GM23338 (cell line): Measurements from ENCODE around the gene ADGRD2. TPM values are rescaled to one million over a fixed set of nuclear protein-coding genes. Genes with fewer than 3 reads are reported as not detected.

ENCODE experiments used
- ATAC-seq: fragments of 200-7000 bp; cut with Tn5 transposase; 3 replicates; pipeline ENCODE4 v1.9.1; 2020
- DNase-seq: peaks from one replicate; pipeline ENCODE4 v3.0.0-alpha.2; 2015; ENCODE audit warnings: low spot score
- H2AFZ ChIP-seq: fragments of 200-600 bp; sonication (generic); 2 replicates; pipeline ENCODE4 v1.8.0; 2016; ENCODE audit warnings: antibody characterized with exemption, mild to moderate bottlenecking, moderate library complexity
- H3F3A ChIP-seq: fragments of 200-600 bp; sonication (generic); replicated peaks from 2 replicates; pipeline ENCODE4 v1.8.0; 2017; ENCODE audit warnings: antibody characterized with exemption, mixed run types, low read depth
- H3K27ac ChIP-seq: fragments of 200-600 bp; sonication (generic); 2 replicates; pipeline ENCODE4 v1.6.1; 2016; ENCODE audit warnings: low read depth
- H3K27me3 ChIP-seq: fragments of 200-600 bp; sonication (generic); 2 replicates; pipeline ENCODE4 v1.8.0; 2016; ENCODE audit warnings: mild to moderate bottlenecking, mixed run types, moderate library complexity; ENCODE audit not compliant: insufficient read depth
- H3K36me3 ChIP-seq: fragments of 200-600 bp; sonication (generic); 2 replicates; pipeline ENCODE4 v1.8.0; 2016; ENCODE audit warnings: mild to moderate bottlenecking; ENCODE audit not compliant: insufficient read depth
- H3K4me1 ChIP-seq: fragments of 200-600 bp; sonication (generic); 2 replicates; pipeline ENCODE4 v1.8.0; 2016; ENCODE audit warnings: mild to moderate bottlenecking, moderate library complexity; ENCODE audit not compliant: insufficient read depth
- H3K4me2 ChIP-seq: fragments of 200-600 bp; sonication (generic); 2 replicates; pipeline ENCODE4 v1.7.1; 2017; ENCODE audit warnings: mixed run types
- H3K4me3 ChIP-seq: fragments of 200-600 bp; sonication (generic); 2 replicates; pipeline ENCODE4 v1.6.1; 2016; ENCODE audit warnings: mixed run types
- H3K79me2 ChIP-seq: fragments of 200-600 bp; sonication (generic); replicated peaks from 2 replicates; pipeline ENCODE4 v1.8.0; 2017; ENCODE audit warnings: mild to moderate bottlenecking; ENCODE audit not compliant: insufficient read depth
- H3K9me2 ChIP-seq: fragments of 200-600 bp; sonication (generic); 2 replicates; pipeline ENCODE4 v1.8.0; 2017; ENCODE audit not compliant: insufficient read depth
- H4K20me1 ChIP-seq: fragments of 200-600 bp; sonication (generic); replicated peaks from 2 replicates; pipeline ENCODE4 v1.8.0; 2017; ENCODE audit warnings: mild to moderate bottlenecking; ENCODE audit not compliant: insufficient read depth
- H3K27ac Mint-ChIP-seq: 2 replicates; pipeline ENCODE4 v1.8.0; 2020; ENCODE audit warnings: inconsistent platforms, mild to moderate bottlenecking, moderate library complexity, mixed read lengths
- H3K27me3 Mint-ChIP-seq: 3 replicates; pipeline ENCODE4 v1.8.0; 2022; ENCODE audit warnings: low read depth, mild to moderate bottlenecking, moderate library complexity, mixed read lengths, inconsistent platforms; ENCODE audit not compliant: insufficient read depth, poor library complexity
- H3K36me3 Mint-ChIP-seq: 3 replicates; pipeline ENCODE4 v1.8.0; 2021; ENCODE audit warnings: low read depth, mild to moderate bottlenecking, inconsistent platforms, moderate library complexity, mixed read lengths
- H3K4me1 Mint-ChIP-seq: 3 replicates; pipeline ENCODE4 v1.8.0; 2020; ENCODE audit warnings: mild to moderate bottlenecking, inconsistent platforms, mixed read lengths
- H3K4me3 Mint-ChIP-seq: 3 replicates; pipeline ENCODE4 v1.8.0; 2021; ENCODE audit warnings: moderate library complexity, mild to moderate bottlenecking, inconsistent platforms, mixed read lengths
- H3K9me3 Mint-ChIP-seq: 3 replicates; pipeline ENCODE4 v1.8.0; 2020; ENCODE audit warnings: moderate library complexity, mild to moderate bottlenecking, inconsistent platforms, mixed read lengths
- NANOG ChIP-seq: IDR thresholded peaks from 2 replicates; pipeline ENCODE4 v1.6.1; 2016; ENCODE audit warnings: antibody characterized with exemption, borderline replicate concordance
- polyA plus RNA-seq: library from polyadenylated mRNA; unstranded; fragments of >200 nt; fragmentation: Nextera tagmentation; extraction: Ambion mirVana; gene quantifications from 2 replicates; pipeline ENCODE4 v1.2.1, GENCODE V29; 2016
- total RNA-seq: library from RNA; depleted of rRNA; stranded (reverse); fragments of >200 nt; shearing (Covaris generic); gene quantifications from 2 replicates; pipeline ENCODE4 v1.2.3, GENCODE V29; 2014
- TF ChIP-seq, protein P1 (sequence below), 2 experiments: fragments of 200-600 bp in 1 of 2; sonication (generic) in 1 of 2; conservative IDR thresholded peaks; 2 replicates each; pipeline versions ENCODE4 v1.5.1 to v1.6.1; 2016 to 2017; ENCODE audit warnings: antibody characterized with exemption in 2 of 2, low read depth in 2 of 2, mild to moderate bottlenecking in 2 of 2, moderate library complexity in 1 of 2
- TF ChIP-seq, protein P2 (sequence below): IDR thresholded peaks from one replicate; pipeline ENCODE4 v1.6.1; 2018; ENCODE audit warnings: antibody characterized with exemption; ENCODE audit not compliant: unreplicated experiment
- TF ChIP-seq, protein P3 (sequence below): fragments of 250-450 bp; sonication (Bioruptor Pico); IDR thresholded peaks from 2 replicates; pipeline ENCODE4 v1.5.0; 2020; ENCODE audit warnings: mild to moderate bottlenecking, moderate library complexity

The ADGRD2 gene
- total and polyA plus RNA-seq, 2 experiments from 2014 or later, result 0.45 to 0.78 TPM

DNA sequence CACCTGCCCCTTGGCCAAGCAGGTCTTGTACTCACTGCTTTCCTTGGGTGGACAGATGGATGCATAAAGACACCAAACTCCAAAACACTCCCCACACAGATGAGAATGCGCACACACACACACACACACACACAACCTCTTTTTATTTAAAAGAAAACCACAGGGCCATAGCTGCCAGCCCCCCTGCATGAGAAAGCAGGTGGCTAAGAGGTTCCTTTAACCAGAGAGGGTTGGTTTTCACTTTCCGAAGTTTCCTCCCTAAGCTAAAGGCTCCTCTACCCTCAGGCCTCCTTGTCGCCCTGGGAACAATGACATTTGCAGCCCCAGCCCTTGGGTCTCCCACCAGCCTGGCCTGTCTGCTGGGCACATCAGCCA, 45.8 kb downstream of the ADGRD2 start:
- no peaks in the 10 kb centered on the region for H3F3A ChIP-seq
- Mint-ChIP-seq H3K9me3 (no peaks in the 10 kb centered on the region), H3K27ac (no peak overlapping the region), H3K4me1 (peaks cover 6% of the 10 kb centered on the region), H3K36me3 (no peaks in the 10 kb centered on the region; the same call in 2 of the 3 replicates), H3K27me3 (peaks cover 9% of the 10 kb centered on the region), H3K4me3 (no peak overlapping the region)
- H3K9me2 ChIP-seq, result no peaks in the 10 kb centered on the region
- TF ChIP-seq, protein P1, sequence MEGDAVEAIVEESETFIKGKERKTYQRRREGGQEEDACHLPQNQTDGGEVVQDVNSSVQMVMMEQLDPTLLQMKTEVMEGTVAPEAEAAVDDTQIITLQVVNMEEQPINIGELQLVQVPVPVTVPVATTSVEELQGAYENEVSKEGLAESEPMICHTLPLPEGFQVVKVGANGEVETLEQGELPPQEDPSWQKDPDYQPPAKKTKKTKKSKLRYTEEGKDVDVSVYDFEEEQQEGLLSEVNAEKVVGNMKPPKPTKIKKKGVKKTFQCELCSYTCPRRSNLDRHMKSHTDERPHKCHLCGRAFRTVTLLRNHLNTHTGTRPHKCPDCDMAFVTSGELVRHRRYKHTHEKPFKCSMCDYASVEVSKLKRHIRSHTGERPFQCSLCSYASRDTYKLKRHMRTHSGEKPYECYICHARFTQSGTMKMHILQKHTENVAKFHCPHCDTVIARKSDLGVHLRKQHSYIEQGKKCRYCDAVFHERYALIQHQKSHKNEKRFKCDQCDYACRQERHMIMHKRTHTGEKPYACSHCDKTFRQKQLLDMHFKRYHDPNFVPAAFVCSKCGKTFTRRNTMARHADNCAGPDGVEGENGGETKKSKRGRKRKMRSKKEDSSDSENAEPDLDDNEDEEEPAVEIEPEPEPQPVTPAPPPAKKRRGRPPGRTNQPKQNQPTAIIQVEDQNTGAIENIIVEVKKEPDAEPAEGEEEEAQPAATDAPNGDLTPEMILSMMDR (conservative IDR thresholded peaks at IDR 0.05; ENCODE audit: low read depth in 2 of 2), result no peak
- TF ChIP-seq, protein P2, sequence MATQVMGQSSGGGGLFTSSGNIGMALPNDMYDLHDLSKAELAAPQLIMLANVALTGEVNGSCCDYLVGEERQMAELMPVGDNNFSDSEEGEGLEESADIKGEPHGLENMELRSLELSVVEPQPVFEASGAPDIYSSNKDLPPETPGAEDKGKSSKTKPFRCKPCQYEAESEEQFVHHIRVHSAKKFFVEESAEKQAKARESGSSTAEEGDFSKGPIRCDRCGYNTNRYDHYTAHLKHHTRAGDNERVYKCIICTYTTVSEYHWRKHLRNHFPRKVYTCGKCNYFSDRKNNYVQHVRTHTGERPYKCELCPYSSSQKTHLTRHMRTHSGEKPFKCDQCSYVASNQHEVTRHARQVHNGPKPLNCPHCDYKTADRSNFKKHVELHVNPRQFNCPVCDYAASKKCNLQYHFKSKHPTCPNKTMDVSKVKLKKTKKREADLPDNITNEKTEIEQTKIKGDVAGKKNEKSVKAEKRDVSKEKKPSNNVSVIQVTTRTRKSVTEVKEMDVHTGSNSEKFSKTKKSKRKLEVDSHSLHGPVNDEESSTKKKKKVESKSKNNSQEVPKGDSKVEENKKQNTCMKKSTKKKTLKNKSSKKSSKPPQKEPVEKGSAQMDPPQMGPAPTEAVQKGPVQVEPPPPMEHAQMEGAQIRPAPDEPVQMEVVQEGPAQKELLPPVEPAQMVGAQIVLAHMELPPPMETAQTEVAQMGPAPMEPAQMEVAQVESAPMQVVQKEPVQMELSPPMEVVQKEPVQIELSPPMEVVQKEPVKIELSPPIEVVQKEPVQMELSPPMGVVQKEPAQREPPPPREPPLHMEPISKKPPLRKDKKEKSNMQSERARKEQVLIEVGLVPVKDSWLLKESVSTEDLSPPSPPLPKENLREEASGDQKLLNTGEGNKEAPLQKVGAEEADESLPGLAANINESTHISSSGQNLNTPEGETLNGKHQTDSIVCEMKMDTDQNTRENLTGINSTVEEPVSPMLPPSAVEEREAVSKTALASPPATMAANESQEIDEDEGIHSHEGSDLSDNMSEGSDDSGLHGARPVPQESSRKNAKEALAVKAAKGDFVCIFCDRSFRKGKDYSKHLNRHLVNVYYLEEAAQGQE, result no peak
- no peak for TF ChIP-seq NANOG
- TF ChIP-seq, protein P3, sequence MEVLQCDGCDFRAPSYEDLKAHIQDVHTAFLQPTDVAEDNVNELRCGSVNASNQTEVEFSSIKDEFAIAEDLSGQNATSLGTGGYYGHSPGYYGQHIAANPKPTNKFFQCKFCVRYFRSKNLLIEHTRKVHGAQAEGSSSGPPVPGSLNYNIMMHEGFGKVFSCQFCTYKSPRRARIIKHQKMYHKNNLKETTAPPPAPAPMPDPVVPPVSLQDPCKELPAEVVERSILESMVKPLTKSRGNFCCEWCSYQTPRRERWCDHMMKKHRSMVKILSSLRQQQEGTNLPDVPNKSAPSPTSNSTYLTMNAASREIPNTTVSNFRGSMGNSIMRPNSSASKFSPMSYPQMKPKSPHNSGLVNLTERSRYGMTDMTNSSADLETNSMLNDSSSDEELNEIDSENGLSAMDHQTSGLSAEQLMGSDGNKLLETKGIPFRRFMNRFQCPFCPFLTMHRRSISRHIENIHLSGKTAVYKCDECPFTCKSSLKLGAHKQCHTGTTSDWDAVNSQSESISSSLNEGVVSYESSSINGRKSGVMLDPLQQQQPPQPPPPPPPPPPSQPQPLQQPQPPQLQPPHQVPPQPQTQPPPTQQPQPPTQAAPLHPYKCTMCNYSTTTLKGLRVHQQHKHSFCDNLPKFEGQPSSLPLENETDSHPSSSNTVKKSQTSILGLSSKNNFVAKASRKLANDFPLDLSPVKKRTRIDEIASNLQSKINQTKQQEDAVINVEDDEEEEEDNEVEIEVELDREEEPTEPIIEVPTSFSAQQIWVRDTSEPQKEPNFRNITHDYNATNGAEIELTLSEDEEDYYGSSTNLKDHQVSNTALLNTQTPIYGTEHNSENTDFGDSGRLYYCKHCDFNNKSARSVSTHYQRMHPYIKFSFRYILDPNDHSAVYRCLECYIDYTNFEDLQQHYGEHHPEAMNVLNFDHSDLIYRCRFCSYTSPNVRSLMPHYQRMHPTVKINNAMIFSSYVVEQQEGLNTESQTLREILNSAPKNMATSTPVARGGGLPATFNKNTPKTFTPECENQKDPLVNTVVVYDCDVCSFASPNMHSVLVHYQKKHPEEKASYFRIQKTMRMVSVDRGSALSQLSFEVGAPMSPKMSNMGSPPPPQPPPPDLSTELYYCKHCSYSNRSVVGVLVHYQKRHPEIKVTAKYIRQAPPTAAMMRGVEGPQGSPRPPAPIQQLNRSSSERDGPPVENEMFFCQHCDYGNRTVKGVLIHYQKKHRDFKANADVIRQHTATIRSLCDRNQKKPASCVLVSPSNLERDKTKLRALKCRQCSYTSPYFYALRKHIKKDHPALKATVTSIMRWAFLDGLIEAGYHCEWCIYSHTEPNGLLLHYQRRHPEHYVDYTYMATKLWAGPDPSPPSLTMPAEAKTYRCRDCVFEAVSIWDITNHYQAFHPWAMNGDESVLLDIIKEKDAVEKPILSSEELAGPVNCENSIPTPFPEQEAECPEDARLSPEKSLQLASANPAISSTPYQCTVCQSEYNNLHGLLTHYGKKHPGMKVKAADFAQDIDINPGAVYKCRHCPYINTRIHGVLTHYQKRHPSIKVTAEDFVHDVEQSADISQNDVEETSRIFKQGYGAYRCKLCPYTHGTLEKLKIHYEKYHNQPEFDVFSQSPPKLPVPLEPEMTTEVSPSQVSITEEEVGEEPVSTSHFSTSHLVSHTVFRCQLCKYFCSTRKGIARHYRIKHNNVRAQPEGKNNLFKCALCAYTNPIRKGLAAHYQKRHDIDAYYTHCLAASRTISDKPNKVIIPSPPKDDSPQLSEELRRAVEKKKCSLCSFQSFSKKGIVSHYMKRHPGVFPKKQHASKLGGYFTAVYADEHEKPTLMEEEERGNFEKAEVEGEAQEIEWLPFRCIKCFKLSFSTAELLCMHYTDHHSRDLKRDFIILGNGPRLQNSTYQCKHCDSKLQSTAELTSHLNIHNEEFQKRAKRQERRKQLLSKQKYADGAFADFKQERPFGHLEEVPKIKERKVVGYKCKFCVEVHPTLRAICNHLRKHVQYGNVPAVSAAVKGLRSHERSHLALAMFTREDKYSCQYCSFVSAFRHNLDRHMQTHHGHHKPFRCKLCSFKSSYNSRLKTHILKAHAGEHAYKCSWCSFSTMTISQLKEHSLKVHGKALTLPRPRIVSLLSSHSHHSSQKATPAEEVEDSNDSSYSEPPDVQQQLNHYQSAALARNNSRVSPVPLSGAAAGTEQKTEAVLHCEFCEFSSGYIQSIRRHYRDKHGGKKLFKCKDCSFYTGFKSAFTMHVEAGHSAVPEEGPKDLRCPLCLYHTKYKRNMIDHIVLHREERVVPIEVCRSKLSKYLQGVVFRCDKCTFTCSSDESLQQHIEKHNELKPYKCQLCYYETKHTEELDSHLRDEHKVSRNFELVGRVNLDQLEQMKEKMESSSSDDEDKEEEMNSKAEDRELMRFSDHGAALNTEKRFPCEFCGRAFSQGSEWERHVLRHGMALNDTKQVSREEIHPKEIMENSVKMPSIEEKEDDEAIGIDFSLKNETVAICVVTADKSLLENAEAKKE (CRISPR knock-in tag), result no peak
- no peaks in the 10 kb centered on the region for H4K20me1 ChIP-seq
- no peaks in the 10 kb centered on the region for H3K79me2 ChIP-seq
- H3K36me3 ChIP-seq, result no peaks in the 10 kb centered on the region
- no peaks in the 10 kb centered on the region for H3K4me1 ChIP-seq
- ATAC-seq (no peak), DNase-seq (no peak)
- H3K4me2 ChIP-seq, result no peak overlapping the region
- no peak overlapping the region for H2AFZ ChIP-seq
- H3K27ac ChIP-seq, result no peak overlapping the region
- H3K27me3 ChIP-seq, result peaks cover 4% of the 10 kb centered on the region
- H3K4me3 ChIP-seq, result no peak overlapping the region
